Mucosa of descending colon (tissue), 3 donors: ENCODE data around the gene FRMD8. TPM values are rescaled to one million over a fixed set of nuclear protein-coding genes. Genes with fewer than 3 reads are reported as not detected.

Source experiments
- ATAC-seq: fragments of 200-7000 bp; cut with Tn5 transposase; one replicate; pipeline ENCODE4 v1.9.1; 2020; ENCODE audit warnings: mild to moderate bottlenecking, moderate library complexity
- DNase-seq, 3 donors: peaks; one replicate each; pipeline ENCODE4 v3.0.0-alpha.2; 2020
- H3K36me3 ChIP-seq: fragments of 200-600 bp; one replicate; pipeline ENCODE4 v1.8.0; 2021; ENCODE audit warnings: low read depth, mild to moderate bottlenecking
- H3K4me1 ChIP-seq: fragments of 200-600 bp; one replicate; pipeline ENCODE4 v1.8.0; 2021; ENCODE audit warnings: low read depth, mild to moderate bottlenecking
- H3K4me3 ChIP-seq: fragments of 200-600 bp; one replicate; pipeline ENCODE4 v1.8.0; 2021; ENCODE audit warnings: mild to moderate bottlenecking
- H3K9me3 ChIP-seq: fragments of 200-600 bp; one replicate; pipeline ENCODE4 v1.8.0; 2021; ENCODE audit warnings: mild to moderate bottlenecking
- CTCF ChIP-seq: fragments of 200-600 bp; IDR thresholded peaks from one replicate; pipeline ENCODE4 v1.8.0; 2022; ENCODE audit warnings: antibody characterized with exemption, mild to moderate bottlenecking
- intact Hi-C, 2 donors: fragments of 100-400 bp; cut with DNase I in 1 of 2; cut with micrococcal nuclease in 1 of 2; formaldehyde crosslinking; loops; one replicate each; pipeline versions ENCODE4 v1.11.0 to v1.11.1; 2022; cut with DNase I, micrococcal nuclease
- total RNA-seq, 3 donors: library from RNA; stranded (reverse); fragmentation: NEBNext Ultra II Directional in 2 of 3; extraction: Animal tissue kit (Norgen Biotek cat#: 25700) in 2 of 3; gene quantifications; one replicate each; pipeline versions ENCODE4 v1.2.1 to v1.2.4, GENCODE V29; 2021 to 2023
- donor health status: DM: no; HTN: no; CAD: no; lungs with moderate emphysema.
- donor health status: DM: no; HTN: no; CAD: no.
- donor health status: DM: no; HTN: yes; CAD: no.

The FRMD8 gene
- total RNA-seq, 3 donors from 2014 or later, result 27.1 to 44.1 (median 42.3) TPM

DNA sequence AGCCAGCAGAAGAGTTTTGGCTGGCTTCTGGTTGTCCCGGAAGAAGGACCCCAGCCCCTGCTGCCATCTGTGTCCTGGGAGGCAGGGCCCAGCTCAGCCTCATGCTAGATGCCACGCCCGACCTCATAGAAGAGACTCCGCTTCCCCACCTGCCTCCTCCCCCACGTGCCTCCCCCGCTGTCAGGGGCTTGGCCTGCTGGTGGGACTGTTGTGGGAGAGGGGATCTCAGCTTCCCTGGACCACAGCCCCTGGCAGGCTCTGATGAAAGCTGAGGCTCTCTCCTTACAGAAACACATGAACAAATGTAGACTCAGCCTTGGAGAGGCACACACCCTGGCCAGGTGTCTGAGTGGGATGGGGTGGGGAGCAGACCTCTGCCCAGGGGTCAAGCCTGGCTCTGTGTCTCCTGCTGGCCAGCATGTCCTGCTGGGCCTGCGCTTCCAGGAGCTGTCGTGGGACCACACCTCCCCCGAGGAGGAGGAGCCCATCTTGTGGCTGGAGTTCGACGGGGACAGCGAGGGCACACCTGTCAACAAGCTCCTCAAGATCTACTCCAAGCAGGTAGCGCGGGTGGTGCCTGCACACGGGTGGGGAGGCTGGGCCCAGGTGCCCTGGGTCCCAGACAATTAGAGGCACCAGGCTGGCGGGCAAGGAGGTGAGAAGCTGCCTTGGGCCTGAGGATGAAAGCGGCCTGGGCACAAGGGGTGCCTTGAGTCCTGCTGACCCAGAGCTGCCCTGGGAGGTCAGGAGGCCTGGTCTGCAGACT lies 14.1 kb downstream of the FRMD8 start:
- intact Hi-C loops, result no loop called here
- no peak overlapping the region for H3K4me3 ChIP-seq
- ATAC-seq, result peak; percentile 46
- no peaks in the 10 kb centered on the region for H3K9me3 ChIP-seq
- no peaks in the 10 kb centered on the region for H3K36me3 ChIP-seq
- no peak for TF ChIP-seq CTCF
- peaks cover 8% of the 10 kb centered on the region for H3K4me1 ChIP-seq
- peak in 1 of 3 donors; percentile 48 for DNase-seq

DNA sequence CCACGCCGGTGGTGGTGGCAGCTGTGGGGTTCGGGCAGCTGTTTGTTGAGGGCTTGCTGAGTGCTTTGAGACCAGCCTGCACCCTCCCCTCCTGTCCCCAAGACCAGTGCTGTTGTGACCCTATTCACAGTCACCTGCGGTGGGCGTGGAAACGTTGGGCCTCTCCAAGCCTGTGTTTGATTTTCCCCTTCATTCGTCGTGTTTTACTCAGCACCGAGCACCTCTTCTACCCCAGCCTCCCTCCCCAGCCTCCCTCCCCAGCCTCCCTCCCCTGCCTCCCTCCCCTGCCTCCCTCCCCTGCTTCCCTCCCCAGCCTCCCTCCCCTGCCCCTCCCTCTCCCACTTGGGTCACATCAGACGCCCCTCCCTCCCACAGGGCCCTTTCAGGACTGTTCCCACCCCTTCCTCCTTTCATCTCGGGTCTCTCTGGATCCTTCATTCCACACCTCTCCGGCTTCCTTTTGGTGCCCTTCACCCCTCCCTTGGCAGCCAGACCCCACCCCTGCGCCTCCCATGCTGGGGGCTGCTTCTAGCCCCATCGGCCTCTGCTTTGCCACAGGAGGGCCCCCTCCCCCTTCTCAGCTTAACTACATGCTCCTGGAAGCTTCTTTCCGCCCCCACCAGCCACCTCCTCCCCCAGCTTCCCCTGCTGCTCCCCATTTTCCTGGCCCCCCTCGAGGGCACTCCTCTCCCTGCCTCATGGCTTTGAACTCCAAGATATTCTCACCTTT lies 14.8 kb downstream of the FRMD8 start:
- no peak for TF ChIP-seq CTCF
- Histone ChIP-seq H3K36me3 (no peaks in the 10 kb centered on the region), H3K4me3 (no peak overlapping the region), H3K9me3 (no peaks in the 10 kb centered on the region), H3K4me1 (peaks cover 8% of the 10 kb centered on the region)
- ATAC-seq, result peak; percentile 15
- intact Hi-C loops, result no loop called here
- peak in 1 of 3 donors; percentile 49 for DNase-seq

DNA sequence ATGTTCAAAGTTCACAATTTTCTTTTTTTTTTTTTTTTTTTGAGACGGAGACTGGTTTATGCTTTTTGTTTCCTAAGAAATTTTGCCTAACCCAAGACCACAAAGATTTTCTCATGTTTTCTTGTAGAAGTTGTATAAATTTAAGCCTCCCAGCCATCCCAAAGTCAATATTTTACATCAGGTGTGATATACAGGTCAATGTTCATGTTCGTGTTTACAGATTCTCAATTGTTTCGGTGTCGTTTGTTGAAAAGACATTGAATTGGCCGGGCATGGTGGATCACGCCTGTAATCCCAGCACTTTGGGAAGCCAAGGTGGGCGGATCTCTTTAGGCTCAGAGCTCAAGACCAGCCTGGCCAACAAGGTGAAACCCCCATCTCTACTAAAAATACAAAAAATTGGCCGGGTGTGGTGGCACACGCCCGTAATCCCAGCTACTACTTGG lies 15.4 kb downstream of the FRMD8 start:
- H3K36me3 ChIP-seq, result no peaks in the 10 kb centered on the region
- intact Hi-C loops, result no loop called here
- peaks cover 8% of the 10 kb centered on the region for H3K4me1 ChIP-seq
- TF ChIP-seq CTCF, result no peak
- no peaks in the 10 kb centered on the region for H3K9me3 ChIP-seq
- no peak for DNase-seq
- H3K4me3 ChIP-seq, result no peak overlapping the region
- peak; percentile 32 for ATAC-seq

DNA sequence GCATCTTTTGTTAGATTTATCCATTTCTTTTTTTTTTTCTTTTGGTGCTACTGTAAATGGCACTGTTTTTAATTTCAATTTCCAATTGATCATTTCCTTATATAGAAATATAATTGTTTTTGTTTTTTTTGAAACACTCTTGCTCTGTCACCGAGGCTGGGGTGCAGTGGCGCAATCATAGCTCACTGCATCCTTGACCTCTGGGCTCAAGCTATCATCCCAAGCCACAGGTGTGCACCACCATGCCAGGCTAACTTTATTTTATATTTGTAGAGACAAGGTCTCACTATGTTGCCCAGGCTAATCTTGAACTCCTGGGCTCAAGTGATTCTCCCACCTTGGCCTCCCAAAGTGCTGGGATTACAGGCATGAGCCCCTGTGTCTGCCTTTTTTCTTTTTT lies 16.4 kb downstream of the FRMD8 start:
- Histone ChIP-seq H3K9me3 (no peaks in the 10 kb centered on the region), H3K4me1 (peaks cover 8% of the 10 kb centered on the region), H3K36me3 (no peaks in the 10 kb centered on the region), H3K4me3 (no peak overlapping the region)
- intact Hi-C loops, result no loop called here
- TF ChIP-seq CTCF, result no peak
- ATAC-seq (no peak), DNase-seq (no peak)

- ATAC-seq (peak; percentile 39), DNase-seq (no peak)
- Histone ChIP-seq H3K9me3 (no peaks in the 10 kb centered on the region), H3K36me3 (no peaks in the 10 kb centered on the region), H3K4me3 (no peak overlapping the region), H3K4me1 (peaks cover 8% of the 10 kb centered on the region)
- no peak for TF ChIP-seq CTCF
- intact Hi-C loops, result no loop called here
Observed at GRCh38 chr11:65403607-65404121, 17.2 kb downstream of the FRMD8 start.
